Activated T-helper 1 cell treated with anti-CD3 and anti-CD28 coated beads, Interleukin-12 subunit alpha, Interleukin-12 subunit beta, Interleukin-2, Interleukin-4 antibody, amounts not matched to agents 30 ng/mL and 10 ng/mL and 1 ng/mL, durations not matched to agents 14 hours and 24 hours and 36 hours (primary cell): ENCODE results near the gene DGKD. TPM values are rescaled to one million over a fixed set of nuclear protein-coding genes. Genes with fewer than 3 reads are reported as not detected.

Experiments
- DNase-seq: peaks from one replicate; pipeline ENCODE4 v3.0.0; 2021; ENCODE audit warnings: low spot score
- H3K27ac Mint-ChIP-seq: one replicate; pipeline ENCODE4 v1.8.0; 2021; ENCODE audit warnings: mild to moderate bottlenecking, mixed read lengths
- H3K27me3 Mint-ChIP-seq: one replicate; pipeline ENCODE4 v1.8.0; 2022; ENCODE audit warnings: mild to moderate bottlenecking, moderate library complexity, mixed read lengths; ENCODE audit not compliant: insufficient read depth
- H3K36me3 Mint-ChIP-seq: one replicate; pipeline ENCODE4 v1.8.0; 2021; ENCODE audit warnings: low read depth, mixed read lengths
- H3K4me1 Mint-ChIP-seq: one replicate; pipeline ENCODE4 v1.8.0; 2021; ENCODE audit warnings: low read depth, mixed read lengths
- H3K4me3 Mint-ChIP-seq: one replicate; pipeline ENCODE4 v1.8.0; 2021; ENCODE audit warnings: mild to moderate bottlenecking, moderate library complexity, mixed read lengths
- H3K9me3 Mint-ChIP-seq: one replicate; pipeline ENCODE4 v1.8.0; 2021; ENCODE audit warnings: mixed read lengths
- intact Hi-C: fragments of 100-400 bp; cut with micrococcal nuclease; formaldehyde crosslinking; loops from one replicate; pipeline ENCODE4 v1.15.1; 2024
- total RNA-seq: library from RNA; stranded (reverse); gene quantifications from 2 replicates; pipeline ENCODE4 v1.2.3, GENCODE V29; 2022

The DGKD gene
- total RNA-seq, 1 donor from 2014 or later = 43.7 TPM

DNA sequence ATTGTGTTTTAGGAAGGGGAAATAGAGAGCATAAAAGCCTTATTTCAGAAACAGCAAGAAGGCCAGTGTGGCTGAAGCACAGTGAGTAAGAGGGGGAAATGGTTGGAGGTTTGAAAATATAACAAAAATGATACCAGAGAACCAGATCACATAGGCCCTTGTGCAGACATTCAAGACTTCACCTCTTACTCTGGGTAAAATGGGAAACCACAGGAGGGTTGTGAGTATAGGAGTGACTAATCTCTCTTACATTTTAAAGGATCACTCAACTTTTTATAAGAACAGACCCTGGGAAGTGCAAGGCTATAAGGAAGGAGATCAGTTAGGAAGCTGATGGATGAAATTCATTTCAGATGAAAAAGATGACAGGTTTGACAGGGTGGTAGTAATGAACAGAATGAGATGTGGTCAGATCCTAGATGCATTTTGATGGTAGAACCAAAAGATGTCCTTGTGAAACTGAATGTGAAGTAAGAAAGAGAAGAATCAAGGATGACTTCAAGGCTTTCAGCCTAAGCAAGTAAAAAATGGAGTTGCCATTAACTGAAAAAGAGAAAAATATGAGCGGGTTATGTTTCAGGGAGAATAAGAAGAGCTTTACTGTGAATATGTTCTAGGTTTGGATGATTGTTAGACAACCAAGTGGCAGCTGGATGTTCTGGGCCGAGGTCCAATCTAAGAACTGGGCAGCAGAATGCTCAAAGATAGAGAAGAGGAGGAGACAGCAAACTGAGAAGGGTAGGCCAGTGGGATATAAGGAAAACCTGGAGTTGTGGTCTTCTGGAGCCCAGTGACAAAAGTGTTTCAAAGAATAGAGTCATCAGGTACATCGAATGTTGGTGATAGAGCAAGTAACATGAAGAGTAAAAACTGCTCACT is 147.1 kb downstream of the DGKD start:
- Mint-ChIP-seq H3K9me3 (peaks cover 35% of the 10 kb centered on the region), H3K27ac (no peak overlapping the region), H3K4me3 (no peak overlapping the region), H3K36me3 (peaks cover 26% of the 10 kb centered on the region), H3K27me3 (no peaks in the 10 kb centered on the region), H3K4me1 (peaks cover 33% of the 10 kb centered on the region)
- no peak for DNase-seq
- intact Hi-C loops = no loop called here

DNA sequence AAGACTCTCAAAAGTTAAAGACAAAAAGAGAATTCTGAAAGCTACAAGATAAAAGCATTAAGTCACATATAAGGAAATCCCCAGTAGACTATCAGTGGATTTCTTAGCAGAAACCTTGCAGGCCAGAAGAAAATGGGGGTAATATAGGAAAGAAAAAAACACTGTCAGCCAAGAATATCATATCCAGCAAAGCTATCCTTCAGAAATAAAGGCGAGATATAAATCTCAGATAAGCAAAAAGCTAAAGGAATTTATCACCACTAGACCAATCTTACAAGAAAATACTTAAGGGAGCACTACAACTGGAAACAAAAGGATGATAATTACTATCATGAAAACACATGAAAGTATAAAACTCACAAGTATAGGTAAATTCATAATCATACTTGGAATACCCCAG is 149.2 kb downstream of the DGKD start:
- Mint-ChIP-seq H3K4me3 (no peak overlapping the region), H3K36me3 (peaks cover 25% of the 10 kb centered on the region), H3K27me3 (no peaks in the 10 kb centered on the region), H3K27ac (no peak overlapping the region), H3K4me1 (peaks cover 28% of the 10 kb centered on the region), H3K9me3 (peaks cover 35% of the 10 kb centered on the region)
- DNase-seq = no peak
- intact Hi-C loops = no loop called here

DNA sequence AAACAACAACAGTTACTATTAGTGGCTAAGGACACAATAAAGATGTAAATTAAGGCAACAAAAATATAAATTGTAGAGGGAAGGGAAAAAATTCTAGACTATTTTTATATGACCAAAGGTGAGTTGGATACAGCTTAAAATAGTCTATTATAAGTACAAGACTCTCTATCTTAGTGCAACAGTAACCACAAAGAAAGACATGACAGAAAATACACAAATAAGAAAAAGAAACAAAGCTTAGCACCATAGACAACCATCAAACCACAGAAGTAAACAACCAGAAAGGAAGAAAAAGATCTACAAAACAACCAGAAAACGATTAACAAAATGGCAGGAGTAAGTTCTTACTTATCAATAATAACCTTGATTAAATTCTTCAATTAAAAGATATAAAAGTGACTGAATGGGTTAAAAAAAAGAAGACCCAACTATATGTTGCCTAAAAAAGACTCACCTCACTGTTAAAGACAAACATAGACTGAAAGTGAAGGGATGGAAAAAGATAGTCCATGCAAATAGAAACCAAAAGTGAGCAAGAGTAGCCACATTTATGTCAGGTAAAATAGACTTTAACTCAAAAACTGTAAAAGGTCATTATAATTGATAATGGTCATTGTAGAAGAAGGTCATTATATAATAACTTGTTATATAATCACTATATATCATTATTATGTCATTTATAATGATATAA is 149.8 kb downstream of the DGKD start:
- no peak overlapping the region for H3K4me3 Mint-ChIP-seq
- intact Hi-C loops = no loop called here
- peak overlapping the region; percentile 77 for H3K27ac Mint-ChIP-seq
- peaks cover 28% of the 10 kb centered on the region for H3K4me1 Mint-ChIP-seq
- H3K9me3 Mint-ChIP-seq = peaks cover 35% of the 10 kb centered on the region
- DNase-seq = no peak
- H3K27me3 Mint-ChIP-seq = no peaks in the 10 kb centered on the region
- peaks cover 25% of the 10 kb centered on the region for H3K36me3 Mint-ChIP-seq

DNA sequence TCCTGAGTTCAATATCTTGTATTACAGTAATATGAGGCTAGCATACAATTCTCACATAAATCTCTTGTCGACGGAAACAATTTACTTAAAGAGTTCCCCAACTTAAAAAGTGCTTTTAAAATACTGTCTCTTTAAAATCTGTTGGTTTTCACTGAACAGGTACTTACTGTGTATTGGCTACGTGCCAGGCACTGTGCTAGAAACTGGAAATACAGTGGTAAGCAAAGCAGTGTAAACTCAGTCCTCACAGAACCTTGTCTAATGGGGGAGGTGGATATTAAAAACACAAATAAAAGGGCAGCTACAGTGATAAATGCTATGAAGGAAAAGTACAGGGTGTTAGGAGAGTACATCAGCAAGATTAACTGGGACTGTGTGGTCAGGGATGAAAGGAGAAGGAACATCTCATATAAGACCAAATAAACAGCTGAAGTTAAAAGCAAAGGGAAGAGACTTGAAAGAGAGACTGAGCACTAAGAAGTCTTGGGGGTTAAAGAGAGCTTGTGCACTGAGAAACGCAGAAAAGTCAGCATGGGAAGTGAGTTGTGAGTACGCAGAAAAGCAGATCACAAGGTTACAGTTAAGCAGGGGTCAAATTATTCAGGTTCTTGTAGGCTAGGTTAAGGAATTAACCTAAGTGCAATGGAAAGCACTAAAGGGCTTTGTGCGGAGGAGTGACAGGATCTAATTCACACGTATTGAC is 159.8 kb downstream of the DGKD start:
- Mint-ChIP-seq H3K27me3 (no peaks in the 10 kb centered on the region), H3K4me1 (no peaks in the 10 kb centered on the region), H3K9me3 (no peaks in the 10 kb centered on the region), H3K36me3 (peaks cover 2% of the 10 kb centered on the region), H3K27ac (no peak overlapping the region), H3K4me3 (no peak overlapping the region)
- intact Hi-C loops = no loop called here
- no peak for DNase-seq

DNA sequence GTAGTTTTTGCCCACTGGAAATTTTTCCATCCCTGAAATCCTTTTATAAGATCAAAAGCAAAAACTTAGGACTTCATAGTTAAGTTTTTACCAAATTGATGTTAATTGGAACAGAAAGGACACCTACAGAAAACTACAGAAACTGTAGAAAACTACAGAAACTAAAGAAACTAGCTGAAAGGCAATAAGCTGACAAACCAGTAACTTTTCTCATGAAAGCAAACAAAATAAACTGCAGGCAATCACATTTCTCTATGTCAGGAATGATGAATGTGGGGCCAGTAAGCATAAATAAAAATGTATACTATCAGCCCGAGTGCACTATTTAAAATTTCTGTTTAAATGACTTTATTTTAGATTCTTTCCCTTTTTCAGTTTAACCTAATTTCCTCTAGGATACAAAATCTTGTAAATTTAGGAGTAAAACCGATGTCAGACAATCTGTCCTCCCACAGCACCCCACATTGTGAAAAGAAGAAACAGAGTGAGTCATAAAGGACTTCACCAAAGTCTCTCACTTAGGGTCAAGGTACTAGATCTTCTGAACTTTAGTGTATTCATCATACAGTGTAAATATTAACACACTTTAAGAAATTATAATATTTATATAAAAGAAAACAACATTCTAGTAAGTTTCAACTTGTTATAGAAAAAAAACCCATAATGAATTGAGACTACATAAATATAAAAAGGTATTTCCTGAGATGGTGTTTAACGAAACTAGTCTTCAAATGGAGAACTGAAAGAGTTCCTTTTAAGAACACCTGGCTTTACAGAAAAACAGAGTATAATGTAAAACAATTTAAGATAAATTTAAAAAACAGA is 165.7 kb downstream of the DGKD start:
- Mint-ChIP-seq H3K4me1 (no peaks in the 10 kb centered on the region), H3K9me3 (no peaks in the 10 kb centered on the region), H3K4me3 (no peak overlapping the region), H3K36me3 (no peaks in the 10 kb centered on the region), H3K27ac (no peak overlapping the region), H3K27me3 (no peaks in the 10 kb centered on the region)
- intact Hi-C loops = no loop called here
- DNase-seq = no peak

Other genes with a start within 250 kb of the DGKD start
- 42.4 and 42.7 TPM in 2 replicates for gene ATG16L1, start 102.8 kb upstream of the DGKD start, total RNA-seq
- 0.08 and 0.32 TPM in 2 replicates for gene SAG, start 46.7 kb upstream of the DGKD start, total RNA-seq
- gene USP40, start 212.3 kb downstream of the DGKD start, total RNA-seq = 10.1 and 11.2 TPM in 2 replicates